GM12892 (cell line): ENCODE results near the gene ATP11A.

Experiments used
- DNase-seq: peaks from one replicate; pipeline ENCODE4 v3.0.0; 2011; ENCODE audit not compliant: insufficient read length
- FAIRE-seq: peaks from 2 replicates; lab custom pipeline; 2011; peaks lifted over from hg19 to GRCh38; lab: Jason Lieb, UNC
- POLR2A ChIP-seq: IDR thresholded peaks from 2 replicates; pipeline ENCODE4 v1.6.1; 2011; ENCODE audit warnings: low read depth, low read length, control low read depth
- POLR2AphosphoS5 ChIP-seq: IDR thresholded peaks from 2 replicates; pipeline ENCODE4 v1.6.1; 2011; ENCODE audit warnings: low read depth, low read length, control low read depth
- TAF1 ChIP-seq: IDR thresholded peaks from 2 replicates; pipeline ENCODE4 v1.6.1; 2011; ENCODE audit warnings: low read depth, mild to moderate bottlenecking, control low read depth, low read length, borderline replicate concordance

The ATP11A gene

GRCh38 chr13:112734696-112735547 lies 45.1 kb downstream of the ATP11A start:
- FAIRE-seq, result no peak
- no peak for TF ChIP-seq TAF1
- no peak for TF ChIP-seq POLR2A
- no peak for TF ChIP-seq POLR2AphosphoS5
- no peak for DNase-seq

GRCh38 chr13:112735791-112736190 lies 46.0 kb downstream of the ATP11A start:
- TF ChIP-seq TAF1 (no peak), POLR2A (no peak), POLR2AphosphoS5 (no peak)
- DNase-seq (no peak), FAIRE-seq (no peak)

- no peak for FAIRE-seq
- no peak for TF ChIP-seq POLR2A
- DNase-seq, result no peak
Observed at GRCh38 chr13:112737294-112737693, 47.5 kb downstream of the ATP11A start.

GRCh38 chr13:112738606-112739005 lies 48.8 kb downstream of the ATP11A start:
- DNase-seq (no peak), FAIRE-seq (no peak)
- TF ChIP-seq POLR2AphosphoS5 (no peak), TAF1 (no peak), POLR2A (no peak)

GRCh38 chr13:112740502-112741131 lies 50.8 kb downstream of the ATP11A start:
- TF ChIP-seq POLR2AphosphoS5, result no peak
- no peak for TF ChIP-seq TAF1
- no peak for TF ChIP-seq POLR2A
- FAIRE-seq (no peak), DNase-seq (no peak)

GRCh38 chr13:112741185-112741755 lies 51.4 kb downstream of the ATP11A start:
- FAIRE-seq, result no peak
- no peak for TF ChIP-seq TAF1
- TF ChIP-seq POLR2A, result no peak
- TF ChIP-seq POLR2AphosphoS5, result no peak
- DNase-seq, result no peak

- FAIRE-seq (peak; percentile 36), DNase-seq (no peak)
- TF ChIP-seq POLR2AphosphoS5 (no peak), POLR2A (no peak), TAF1 (no peak)
Observed at GRCh38 chr13:112741835-112742570, 52.2 kb downstream of the ATP11A start.

- DNase-seq (no peak), FAIRE-seq (no peak)
- TF ChIP-seq POLR2AphosphoS5, result no peak
- TF ChIP-seq POLR2A, result no peak
- no peak for TF ChIP-seq TAF1
Observed at GRCh38 chr13:112742583-112742982, 52.7 kb downstream of the ATP11A start.

GRCh38 chr13:112743451-112744167 lies 53.8 kb downstream of the ATP11A start:
- no peak for DNase-seq
- no peak for TF ChIP-seq POLR2A
- no peak for TF ChIP-seq POLR2AphosphoS5
- no peak for TF ChIP-seq TAF1
- FAIRE-seq, result no peak

GRCh38 chr13:112744168-112745021 lies 54.6 kb downstream of the ATP11A start:
- no peak for DNase-seq
- no peak for FAIRE-seq
- no peak for TF ChIP-seq POLR2A
